Measurements from ENCODE around the gene TFF1. TPM values are rescaled to one million over a fixed set of nuclear protein-coding genes. Genes with fewer than 3 reads are reported as not detected.

The TFF1 gene
- total RNA-seq, 2 donors from 2014 or later: not detected

DNA sequence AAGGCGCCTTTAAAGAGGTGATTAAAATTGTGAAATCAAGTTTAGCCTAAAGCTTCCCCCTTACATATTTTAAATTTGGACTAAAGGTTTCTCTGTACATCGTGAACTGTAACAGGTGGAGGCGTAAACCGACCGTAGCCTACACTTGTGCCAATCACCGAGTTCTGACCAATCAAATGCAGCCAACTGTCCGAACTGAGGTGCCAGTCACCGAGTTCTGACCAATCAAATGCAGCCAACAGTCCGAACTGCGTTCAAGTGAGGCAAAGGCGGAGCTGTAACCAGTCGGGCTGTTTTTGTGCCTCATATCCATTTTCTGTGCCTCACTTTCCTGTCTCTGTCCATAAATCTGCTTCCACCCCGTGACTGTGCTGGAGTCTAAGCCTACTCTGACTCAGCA is 7.4 kb downstream of the TFF1 start:
- peaks cover 4% of the 10 kb centered on the region for H3K9me3 Mint-ChIP-seq
- H3K27me3 Mint-ChIP-seq: peaks cover 24 to 36% of the 10 kb centered on the region in 2 donors
- DNase-seq (ENCODE audit: low spot score) (no peak), ATAC-seq (no peak)
- no peaks in the 10 kb centered on the region for H3K4me1 Mint-ChIP-seq (ENCODE audit: low read depth in 2 of 2)
- H3K36me3 Mint-ChIP-seq: peaks cover 8% of the 10 kb centered on the region
- H3K27ac Mint-ChIP-seq: no peak overlapping the region
- H3K4me3 Mint-ChIP-seq: no peak overlapping the region

DNA sequence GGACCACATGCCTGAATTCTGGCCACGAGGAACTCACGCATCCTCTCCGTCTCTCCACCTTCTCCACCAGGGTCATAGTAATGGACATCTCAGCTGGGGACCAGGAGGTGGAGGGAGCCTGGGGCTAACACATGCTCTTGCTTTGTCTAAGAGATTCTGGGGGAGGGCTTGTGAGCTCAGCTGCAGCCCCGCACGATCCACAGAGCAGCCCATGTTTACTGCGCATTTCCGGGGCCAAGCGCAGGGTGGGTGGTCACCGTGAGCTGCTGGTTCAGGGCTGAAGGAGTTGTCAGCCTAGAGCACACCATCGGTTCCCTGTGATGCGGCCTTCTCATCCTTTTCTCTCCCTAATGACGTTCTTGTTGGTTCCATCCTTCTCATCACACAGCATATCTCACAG is 8.1 kb downstream of the TFF1 start:
- Mint-ChIP-seq H3K9me3 (peaks cover 8% of the 10 kb centered on the region), H3K4me1 (ENCODE audit: low read depth in 2 of 2) (no peaks in the 10 kb centered on the region), H3K4me3 (no peak overlapping the region), H3K36me3 (peaks cover 8% of the 10 kb centered on the region), H3K27ac (no peak overlapping the region), H3K27me3 (peaks cover 28 to 36% of the 10 kb centered on the region in 2 donors)
- ATAC-seq (no peak), DNase-seq (ENCODE audit: low spot score) (no peak)

DNA sequence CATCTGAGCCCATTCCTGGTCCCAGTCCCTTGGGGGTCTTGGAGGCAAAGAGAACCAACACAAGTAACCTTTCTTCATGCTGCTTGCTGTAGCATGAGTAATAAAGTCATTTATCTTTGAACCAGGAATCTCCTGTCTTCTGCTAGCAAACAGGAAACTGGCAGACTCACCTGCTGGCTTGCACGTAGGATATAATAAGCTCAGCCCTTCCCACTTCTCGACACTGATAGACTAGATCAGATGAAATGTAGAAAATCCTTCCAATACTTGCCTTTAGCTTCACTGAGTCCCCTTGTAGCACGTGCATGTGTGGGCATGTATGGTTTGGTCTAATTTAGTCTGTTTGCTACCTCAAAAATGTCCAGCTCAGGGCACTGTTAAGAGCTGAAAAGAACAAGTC is 9.0 kb downstream of the TFF1 start:
- ATAC-seq (no peak), DNase-seq (ENCODE audit: low spot score) (no peak)
- H3K27ac Mint-ChIP-seq: no peak overlapping the region
- peaks cover 32 to 36% of the 10 kb centered on the region in 2 donors for H3K27me3 Mint-ChIP-seq
- H3K4me1 Mint-ChIP-seq (ENCODE audit: low read depth in 2 of 2): no peaks in the 10 kb centered on the region
- H3K36me3 Mint-ChIP-seq: peaks cover 8% of the 10 kb centered on the region
- no peak overlapping the region for H3K4me3 Mint-ChIP-seq
- peaks cover 8% of the 10 kb centered on the region for H3K9me3 Mint-ChIP-seq

DNA sequence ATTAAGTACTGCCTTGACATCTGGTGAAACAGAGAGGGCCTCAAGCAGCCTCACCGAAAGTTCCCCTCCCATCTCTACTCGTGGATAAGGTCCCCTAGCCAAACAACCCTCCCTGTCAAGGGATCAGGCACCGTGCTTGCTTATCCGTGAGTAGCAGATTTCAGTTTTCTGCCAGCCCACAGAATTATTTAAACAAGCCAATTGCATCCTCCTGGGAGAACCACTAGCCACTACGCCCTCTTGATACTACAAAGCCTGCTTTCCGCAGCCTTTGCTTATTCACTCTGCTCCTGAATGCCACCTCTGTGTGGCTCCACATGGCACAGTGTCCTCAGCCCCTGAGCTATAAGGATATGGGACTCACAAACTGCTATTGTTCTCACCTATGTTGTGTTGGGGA is 9.7 kb downstream of the TFF1 start:
- Mint-ChIP-seq H3K36me3 (peaks cover 8% of the 10 kb centered on the region), H3K27ac (no peak overlapping the region), H3K27me3 (peaks cover 31 to 32% of the 10 kb centered on the region in 2 donors), H3K9me3 (peaks cover 8% of the 10 kb centered on the region), H3K4me3 (no peak overlapping the region), H3K4me1 (ENCODE audit: low read depth in 2 of 2) (no peaks in the 10 kb centered on the region)
- DNase-seq (ENCODE audit: low spot score) (no peak), ATAC-seq (no peak)

DNA sequence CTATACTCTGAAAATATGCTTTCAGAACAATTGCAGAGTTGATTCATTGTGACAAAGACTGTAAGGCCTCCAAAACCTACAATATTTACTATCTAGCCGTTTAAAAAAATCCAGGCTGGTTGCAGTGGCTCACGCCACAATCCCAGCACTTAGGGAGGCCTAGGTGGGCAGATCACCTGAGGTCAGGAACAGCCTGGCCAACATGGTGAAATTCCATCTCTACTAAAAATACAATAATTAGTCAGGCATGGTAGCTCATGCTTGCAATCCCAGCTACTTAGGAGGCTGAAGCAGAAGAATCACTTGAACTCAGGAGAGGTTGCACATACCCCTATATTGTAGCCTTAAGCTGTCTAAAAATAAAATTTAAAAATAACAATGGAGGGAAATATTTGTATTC is 10.3 kb downstream of the TFF1 start:
- peaks cover 8% of the 10 kb centered on the region for H3K9me3 Mint-ChIP-seq
- no peak for DNase-seq (ENCODE audit: low spot score)
- ATAC-seq: no peak
- no peak overlapping the region for H3K4me3 Mint-ChIP-seq
- peaks cover 32% of the 10 kb centered on the region in 2 donors for H3K27me3 Mint-ChIP-seq
- H3K4me1 Mint-ChIP-seq (ENCODE audit: low read depth in 2 of 2): no peaks in the 10 kb centered on the region
- H3K36me3 Mint-ChIP-seq: peaks cover 8% of the 10 kb centered on the region
- no peak overlapping the region for H3K27ac Mint-ChIP-seq

DNA sequence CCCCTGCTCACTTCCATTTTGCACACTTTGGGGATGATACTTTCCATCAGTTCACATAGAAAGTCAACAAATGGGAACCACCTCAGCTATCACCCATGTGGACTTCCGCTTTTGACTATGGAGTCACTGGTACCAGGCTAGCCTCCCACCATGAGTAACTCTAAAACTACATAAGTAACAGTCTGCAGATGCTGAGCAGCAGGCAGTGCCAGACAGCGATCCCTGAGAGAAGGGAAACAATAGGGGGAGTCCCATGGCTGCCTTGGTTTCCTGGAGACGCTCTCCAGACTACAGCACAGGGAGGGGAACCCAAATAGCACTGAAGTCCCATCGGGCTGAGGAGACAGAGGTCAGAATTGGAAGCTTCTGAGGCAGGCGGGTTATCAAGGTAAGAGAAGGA is 12.7 kb downstream of the TFF1 start:
- Mint-ChIP-seq H3K36me3 (peaks cover 8% of the 10 kb centered on the region), H3K4me1 (ENCODE audit: low read depth in 2 of 2) (no peaks in the 10 kb centered on the region), H3K27ac (no peak overlapping the region), H3K4me3 (no peak overlapping the region), H3K27me3 (peaks cover 30 to 31% of the 10 kb centered on the region in 2 donors), H3K9me3 (peaks cover 8% of the 10 kb centered on the region)
- DNase-seq (ENCODE audit: low spot score): no peak
- no peak for ATAC-seq

DNA sequence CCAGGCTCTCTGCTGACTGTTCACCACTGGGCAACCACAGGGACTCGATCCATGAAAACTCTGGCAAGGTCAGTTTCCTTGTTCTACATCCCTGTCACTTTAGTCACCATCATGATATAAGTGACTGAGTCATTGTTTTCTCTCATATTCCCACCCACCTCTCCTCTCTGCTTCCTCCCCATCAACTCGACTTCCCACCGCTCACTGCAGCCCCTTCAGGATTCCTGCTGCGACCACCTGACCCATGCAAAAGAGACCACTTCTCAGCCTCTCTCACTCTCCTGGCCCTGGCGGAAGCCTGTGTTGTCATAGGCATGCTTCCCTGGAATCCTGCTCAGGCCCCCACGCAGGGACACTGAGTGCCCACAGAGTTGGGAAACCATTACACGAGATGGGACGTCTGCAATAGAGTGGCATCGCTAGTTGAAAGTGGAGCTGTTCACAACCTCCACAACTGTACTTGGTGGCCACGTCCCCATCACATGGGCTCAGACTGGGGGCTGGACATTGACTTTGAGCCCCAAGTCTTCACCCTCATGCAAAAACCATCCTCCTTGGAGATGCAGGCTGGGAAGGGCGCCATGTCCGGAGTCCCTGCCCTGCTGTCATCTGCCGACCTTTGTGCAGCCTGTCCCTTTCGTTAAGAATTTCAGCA is 13.8 kb downstream of the TFF1 start:
- Mint-ChIP-seq H3K9me3 (peaks cover 8% of the 10 kb centered on the region), H3K36me3 (peaks cover 8% of the 10 kb centered on the region), H3K4me1 (ENCODE audit: low read depth in 2 of 2) (no peaks in the 10 kb centered on the region), H3K4me3 (no peak overlapping the region), H3K27me3 (peaks cover 24 to 29% of the 10 kb centered on the region in 2 donors), H3K27ac (no peak overlapping the region)
- no peak for ATAC-seq
- no peak for DNase-seq (ENCODE audit: low spot score)

DNA sequence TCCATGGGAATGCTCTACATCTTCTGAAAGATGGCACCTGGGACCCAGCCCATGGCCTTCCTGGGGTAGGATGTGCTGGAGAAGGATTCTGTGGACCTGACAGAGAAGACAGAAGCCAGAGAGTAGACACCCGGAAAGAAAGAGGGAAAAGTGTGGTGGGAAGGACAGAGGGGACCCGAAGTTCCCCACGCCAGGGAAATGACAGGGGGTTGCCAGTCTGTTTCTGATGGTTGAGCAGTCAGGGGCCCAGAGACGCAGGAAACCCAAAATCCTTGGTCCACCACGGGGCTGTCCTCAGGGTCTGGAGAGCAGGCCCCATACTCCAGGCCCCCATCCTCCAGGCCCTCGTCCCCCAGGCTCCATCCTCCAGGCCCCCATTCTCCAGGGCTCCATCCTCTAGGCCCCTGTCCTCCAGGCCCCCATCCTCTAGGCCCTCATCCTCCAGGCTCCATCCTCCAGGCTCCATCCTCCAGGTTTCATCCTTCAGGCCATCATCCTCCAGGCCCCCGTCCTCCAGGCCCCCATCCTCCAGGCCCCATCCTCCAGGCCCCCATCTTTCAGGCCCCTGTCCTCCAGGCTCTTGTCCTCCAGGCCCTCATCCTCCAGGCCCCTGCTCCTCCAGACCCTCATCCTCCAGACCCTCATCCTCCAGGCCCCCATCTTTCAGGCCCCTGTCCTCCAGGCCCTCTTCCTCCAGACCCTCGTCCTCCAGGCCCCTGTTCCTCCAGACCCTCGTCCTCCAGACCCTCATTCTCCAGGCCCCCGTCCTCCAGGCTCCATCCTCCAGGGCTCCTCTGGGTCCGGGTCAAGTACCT is 14.5 kb downstream of the TFF1 start:
- no peak for DNase-seq (ENCODE audit: low spot score)
- Mint-ChIP-seq H3K27ac (no peak overlapping the region), H3K36me3 (peaks cover 8% of the 10 kb centered on the region), H3K9me3 (peaks cover 8% of the 10 kb centered on the region), H3K4me3 (no peak overlapping the region), H3K27me3 (peaks cover 23 to 24% of the 10 kb centered on the region in 2 donors), H3K4me1 (ENCODE audit: low read depth in 2 of 2) (no peaks in the 10 kb centered on the region)
- ATAC-seq: no peak

DNA sequence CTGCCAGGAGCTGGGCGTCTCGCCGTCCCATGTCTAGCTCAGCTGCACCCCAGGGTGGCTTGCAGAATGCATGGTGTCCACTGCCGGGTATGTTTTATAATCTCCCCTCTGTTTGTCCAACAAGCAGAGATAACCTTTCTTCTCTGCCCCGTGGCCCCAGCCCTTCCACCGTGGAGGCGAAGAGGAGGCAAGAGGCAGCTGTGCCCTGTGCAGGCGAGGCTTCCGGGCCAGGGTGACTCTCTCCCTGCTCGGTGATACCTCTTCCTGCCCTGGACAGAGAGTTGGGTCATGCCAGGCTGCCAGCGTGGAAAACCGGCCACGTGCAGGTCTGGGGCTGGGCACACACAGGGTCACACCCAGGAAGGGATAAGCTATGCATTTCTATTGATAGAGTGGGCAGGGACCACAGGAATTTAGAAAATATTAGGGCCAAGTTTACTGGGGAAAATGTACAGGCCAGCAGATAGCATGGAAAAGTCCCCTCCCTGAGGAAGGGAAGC is 15.4 kb downstream of the TFF1 start, which contains the start of gene TFF2:
Gene TFF2 (minus strand): TSS at position 68 of the 500 bp plus-strand sequence. CDS start 37 bp downstream, at position 31.
- H3K36me3 Mint-ChIP-seq: peaks cover 8% of the 10 kb centered on the region
- DNase-seq (ENCODE audit: low spot score): no peak
- H3K4me3 Mint-ChIP-seq: no peak within 1 kb of the TSS
- ATAC-seq: no peak
- peaks cover 22 to 24% of the 10 kb centered on the region in 2 donors for H3K27me3 Mint-ChIP-seq
- H3K27ac Mint-ChIP-seq: no peak within 1 kb of the TSS
- H3K9me3 Mint-ChIP-seq: peaks cover 8% of the 10 kb centered on the region
- no peaks in the 10 kb centered on the region for H3K4me1 Mint-ChIP-seq (ENCODE audit: low read depth in 2 of 2)

DNA sequence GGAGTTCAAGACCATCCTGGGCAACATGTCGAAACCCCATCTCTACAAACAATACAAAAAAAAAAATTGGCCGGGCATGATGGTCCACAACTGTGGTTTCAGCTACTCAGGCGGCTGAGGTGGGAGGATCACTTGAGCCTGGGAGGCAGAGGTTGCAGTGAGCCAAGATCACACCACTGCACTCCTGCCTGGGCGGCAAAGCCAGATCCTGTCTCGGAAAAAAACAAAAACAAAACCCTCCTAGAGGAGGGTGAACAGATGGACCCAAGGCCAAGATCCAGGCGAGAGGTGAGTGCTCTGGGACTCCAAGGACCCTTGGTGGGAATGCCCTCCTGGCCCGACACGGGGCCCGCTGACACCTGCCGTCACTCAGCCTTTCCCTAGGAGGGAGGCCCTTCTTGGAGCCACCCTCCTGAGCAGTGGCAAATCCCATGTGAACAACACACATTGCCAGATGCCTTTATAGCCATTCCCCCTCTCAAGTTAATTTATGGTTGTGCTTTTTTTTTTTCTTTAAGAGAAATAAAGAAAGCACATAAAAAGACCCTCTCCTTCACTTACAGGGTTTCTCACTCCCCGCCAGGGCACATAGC is 15.9 kb downstream of the TFF1 start:
- no peak overlapping the region for H3K27ac Mint-ChIP-seq
- no peak overlapping the region for H3K4me3 Mint-ChIP-seq
- ATAC-seq (no peak), DNase-seq (ENCODE audit: low spot score) (no peak)
- peaks cover 8% of the 10 kb centered on the region for H3K36me3 Mint-ChIP-seq
- peaks cover 8% of the 10 kb centered on the region for H3K9me3 Mint-ChIP-seq
- peaks cover 20 to 22% of the 10 kb centered on the region in 2 donors for H3K27me3 Mint-ChIP-seq
- H3K4me1 Mint-ChIP-seq (ENCODE audit: low read depth in 2 of 2): no peaks in the 10 kb centered on the region

DNA sequence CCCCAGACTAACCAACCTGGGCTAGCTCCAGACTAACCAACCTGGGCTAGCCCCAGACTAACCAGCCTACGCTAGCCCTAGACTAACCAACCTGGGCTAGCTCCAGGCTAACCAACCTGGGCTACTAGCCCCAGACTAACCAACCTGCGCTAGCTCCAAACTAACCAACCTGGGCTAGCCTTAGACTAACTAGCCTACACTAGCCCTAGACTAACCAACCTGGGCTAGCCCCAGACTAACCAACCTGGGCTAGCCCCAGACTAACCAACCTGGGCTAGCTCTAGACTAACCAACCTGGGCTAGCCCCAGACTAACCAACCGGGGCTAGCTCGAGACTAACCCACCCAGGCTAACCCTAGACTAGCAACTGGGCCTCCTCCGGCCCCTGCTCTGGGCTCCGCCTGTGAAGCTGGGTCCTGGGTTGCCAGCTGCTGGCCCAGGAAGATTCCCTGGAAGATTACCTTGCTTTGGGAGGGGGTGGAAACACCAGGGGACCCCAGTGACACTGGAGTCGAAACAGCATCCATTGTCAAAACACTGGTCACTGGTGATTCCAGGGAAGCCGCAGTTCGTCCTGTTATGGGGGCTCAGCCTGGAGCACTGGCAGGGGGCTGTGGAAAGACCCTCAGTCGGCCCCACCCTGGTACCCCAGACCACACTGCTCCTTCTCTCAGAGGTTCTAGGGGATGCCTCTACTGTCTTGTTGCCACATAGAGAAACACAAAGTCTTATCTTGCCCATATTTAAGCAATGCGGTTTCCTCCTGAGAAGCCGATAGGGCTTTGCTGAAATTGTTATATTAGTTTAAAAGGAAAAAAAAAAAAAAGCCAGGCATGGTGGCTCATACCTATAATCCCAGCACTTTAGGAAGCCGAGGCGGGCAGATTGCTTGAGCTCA is 16.7 kb downstream of the TFF1 start:
- no peak for DNase-seq (ENCODE audit: low spot score)
- no peak for ATAC-seq
- no peak overlapping the region for H3K27ac Mint-ChIP-seq
- H3K4me3 Mint-ChIP-seq: no peak overlapping the region
- peaks cover 8% of the 10 kb centered on the region for H3K9me3 Mint-ChIP-seq
- no peaks in the 10 kb centered on the region for H3K4me1 Mint-ChIP-seq (ENCODE audit: low read depth in 2 of 2)
- peaks cover 4% of the 10 kb centered on the region for H3K36me3 Mint-ChIP-seq
- H3K27me3 Mint-ChIP-seq: peaks cover 15 to 17% of the 10 kb centered on the region in 2 donors

DNA sequence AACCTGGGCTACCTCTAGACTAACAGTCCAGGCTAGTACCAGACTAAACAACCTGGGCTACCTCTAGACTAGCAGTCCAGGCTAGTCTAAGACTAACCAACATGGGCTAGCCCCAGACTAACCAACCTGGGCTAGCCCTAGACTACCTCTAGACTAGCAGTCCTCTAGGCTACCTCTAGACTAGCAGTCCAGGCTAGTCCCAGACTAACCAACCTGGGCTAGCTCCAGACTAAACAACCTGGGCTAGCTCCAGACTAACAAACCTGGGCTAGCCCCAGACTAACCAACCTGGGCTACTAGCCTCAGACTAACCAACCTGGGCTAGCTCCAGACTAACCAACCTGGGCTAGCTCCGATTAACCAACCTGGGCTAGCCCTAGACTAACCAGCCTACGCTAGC is 17.6 kb downstream of the TFF1 start:
- H3K4me3 Mint-ChIP-seq: no peak overlapping the region
- H3K27ac Mint-ChIP-seq: no peak overlapping the region
- no peaks in the 10 kb centered on the region for H3K4me1 Mint-ChIP-seq (ENCODE audit: low read depth in 2 of 2)
- peaks cover 9 to 16% of the 10 kb centered on the region in 2 donors for H3K27me3 Mint-ChIP-seq
- no peak for DNase-seq (ENCODE audit: low spot score)
- ATAC-seq: no peak
- no peaks in the 10 kb centered on the region for H3K36me3 Mint-ChIP-seq
- H3K9me3 Mint-ChIP-seq: peaks cover 4% of the 10 kb centered on the region

DNA sequence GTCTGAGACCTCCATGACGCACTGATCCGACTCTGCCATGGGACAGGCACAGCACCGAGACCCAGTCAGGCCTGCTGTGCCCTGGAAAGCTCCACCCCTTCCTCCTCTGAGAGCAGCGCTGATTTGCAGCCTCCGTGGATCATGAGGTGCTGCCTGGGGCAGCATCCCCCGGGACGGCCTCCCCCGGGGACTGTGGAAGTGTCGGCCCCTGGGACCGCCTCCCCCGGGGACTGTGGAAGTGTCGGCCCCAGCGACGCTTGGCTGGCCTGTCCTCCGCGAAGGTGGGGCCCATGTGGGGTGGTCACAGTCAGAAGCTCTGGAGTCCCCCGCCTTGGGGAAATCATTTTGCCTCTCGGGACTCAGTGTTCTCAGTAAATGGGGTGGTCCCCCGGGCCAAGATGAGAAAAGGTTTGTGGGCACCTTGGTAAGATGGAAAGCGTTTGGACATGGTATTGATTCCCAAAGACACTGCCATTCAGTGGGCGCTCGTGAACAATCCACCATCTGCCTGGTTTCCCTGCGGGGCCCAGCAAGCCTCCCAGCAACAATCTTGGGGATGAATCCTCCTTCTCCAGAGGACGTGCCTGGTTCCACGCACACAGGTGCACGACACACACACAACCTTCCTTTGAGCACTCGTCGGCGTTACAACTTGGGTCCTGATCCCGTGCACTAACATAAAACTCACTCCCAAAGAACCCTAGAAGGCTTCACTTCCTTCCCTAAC is 18.6 kb downstream of the TFF1 start:
- DNase-seq (ENCODE audit: low spot score): no peak
- Mint-ChIP-seq H3K36me3 (no peaks in the 10 kb centered on the region), H3K9me3 (no peaks in the 10 kb centered on the region), H3K27me3 (peaks cover 0 to 8% of the 10 kb centered on the region in 2 donors), H3K4me3 (no peak overlapping the region), H3K27ac (no peak overlapping the region), H3K4me1 (ENCODE audit: low read depth in 2 of 2) (no peaks in the 10 kb centered on the region)
- no peak for ATAC-seq
